GM12878 (cell line): ENCODE results near the gene EEPD1. TPM values are rescaled to one million over a fixed set of nuclear protein-coding genes. Genes with fewer than 3 reads are reported as not detected.

Experiments
- ATAC-seq: fragments of 200-7000 bp; cut with Tn5 transposase; 3 replicates; pipeline ENCODE4 v1.9.1; 2020; ENCODE audit warnings: mild to moderate bottlenecking, moderate library complexity
- BruUV-seq: library from RNA; stranded (reverse); fragments of 400-500 nt; replicated peaks from 2 replicates; lab custom pipeline; 2021; lab: Mats Ljungman, UMichigan
- CTCF ChIA-PET: fragments of 300-600 bp; sonication (Branson Sonifier 250); formaldehyde crosslinking; extraction: SDS; loops from one replicate; lab custom pipeline; 2021; ENCODE audit warnings: inconsistent platforms; lab: Yijun Ruan, JAX
- POLR2A ChIA-PET: fragments of 350-600 bp; formaldehyde crosslinking; extraction: SDS; loops from one replicate; lab custom pipeline; 2021; ENCODE audit warnings: inconsistent platforms; lab: Charles Lee
- RAD21 ChIA-PET: fragments of 300-600 bp; sonication (Branson Sonifier 250); formaldehyde crosslinking; loops from one replicate; lab custom pipeline; 2023; ENCODE audit warnings: antibody characterized with exemption; ENCODE audit not compliant: unreplicated experiment; lab: Charles Lee
- SMC1A ChIA-PET: fragments of 300-600 bp; sonication (Branson Sonifier 250); formaldehyde crosslinking; loops from one replicate; lab custom pipeline; 2023; ENCODE audit not compliant: unreplicated experiment, uncharacterized antibody; lab: Charles Lee
- DNase-seq: peaks from one replicate; pipeline ENCODE4 v3.0.0-alpha.2; 2011; ENCODE audit warnings: low read depth, low spot score
- FAIRE-seq: peaks from 3 replicates; lab custom pipeline; 2011; peaks lifted over from hg19 to GRCh38; lab: Jason Lieb, UNC
- H2AFZ ChIP-seq: 2 replicates; pipeline ENCODE4 v1.6.0; 2011; ENCODE audit warnings: low read depth, low read length, control low read depth; ENCODE audit not compliant: control insufficient read depth
- H3K27ac ChIP-seq: 2 replicates; pipeline ENCODE4 v1.5.1; 2011; ENCODE audit warnings: control low read depth; ENCODE audit not compliant: control insufficient read depth, insufficient read depth
- H3K27me3 ChIP-seq, 2 experiments: replicated peaks in 1 of 2; 2 replicates each; pipeline versions ENCODE4 v1.6.0 to v1.6.1; 2011; ENCODE audit warnings: low read length in 1 of 2; ENCODE audit not compliant: control insufficient read depth in 2 of 2, insufficient read depth in 2 of 2
- H3K36me3 ChIP-seq, 2 experiments: 2 replicates each; pipeline ENCODE4 v1.5.1; 2011; ENCODE audit warnings: low read length in 1 of 2; ENCODE audit not compliant: control insufficient read depth in 2 of 2, insufficient read depth in 2 of 2
- H3K4me1 ChIP-seq: 2 replicates; pipeline ENCODE4 v1.6.1; 2011; ENCODE audit warnings: mild to moderate bottlenecking, low read length, moderate library complexity, mixed read lengths; ENCODE audit not compliant: control insufficient read depth, insufficient read depth
- H3K4me2 ChIP-seq: 2 replicates; pipeline ENCODE4 v1.6.0; 2011; ENCODE audit warnings: control low read depth; ENCODE audit not compliant: control insufficient read depth, insufficient read depth
- H3K4me3 ChIP-seq: fragments of 200-600 bp; sonication (generic); 2 replicates; pipeline ENCODE4 v1.5.1; 2016
- H3K79me2 ChIP-seq: 2 replicates; pipeline ENCODE4 v1.6.0; 2011; ENCODE audit warnings: low read length; ENCODE audit not compliant: control insufficient read depth, insufficient read depth
- H3K9ac ChIP-seq: 2 replicates; pipeline ENCODE4 v1.8.0; 2011; ENCODE audit warnings: low read length, control low read depth, mixed read lengths; ENCODE audit not compliant: control insufficient read depth, insufficient read depth
- H3K9me3 ChIP-seq: replicated peaks from 3 replicates; pipeline ENCODE4 v1.5.1; 2011; ENCODE audit warnings: mild to moderate bottlenecking, low read length; ENCODE audit not compliant: control insufficient read depth, insufficient read depth
- H4K20me1 ChIP-seq: 2 replicates; pipeline ENCODE4 v1.6.0; 2011; ENCODE audit not compliant: control insufficient read depth, insufficient read depth
- BACH1 ChIP-seq: fragments of 450-650 bp; IDR thresholded peaks from 2 replicates; pipeline ENCODE4 v1.6.1; 2017; ENCODE audit warnings: mild to moderate bottlenecking, borderline replicate concordance
- CEBPB ChIP-seq, 2 experiments: fragments of 150-350 bp in 1 of 2; IDR thresholded peaks; 2 replicates each; pipeline ENCODE4 v1.6.1; 2012 to 2014; ENCODE audit warnings: low read depth in 2 of 2, low read length in 2 of 2, borderline replicate concordance in 1 of 2, inconsistent platforms in 1 of 2
- CUX1 ChIP-seq: IDR thresholded peaks from 2 replicates; pipeline ENCODE4 v1.6.1; 2012; ENCODE audit warnings: improper control_type of control experiment, low read depth, low read length; ENCODE audit not compliant: insufficient replicate concordance
- EED ChIP-seq: sonication (generic); IDR thresholded peaks from 2 replicates; pipeline ENCODE4 v1.6.1; 2016; ENCODE audit warnings: antibody characterized with exemption, low read depth
- KAT2A ChIP-seq: conservative IDR thresholded peaks from 2 replicates; pipeline ENCODE4 v1.6.1; 2011; ENCODE audit warnings: low read depth, low read length; ENCODE audit not compliant: control insufficient read depth
- MAX ChIP-seq: IDR thresholded peaks from 2 replicates; pipeline ENCODE4 v1.6.1; 2012; ENCODE audit warnings: low read depth, low read length, improper control_type of control experiment
- MEF2A ChIP-seq: IDR thresholded peaks from 2 replicates; pipeline ENCODE4 v1.6.1; 2011; ENCODE audit warnings: low read depth, mild to moderate bottlenecking, low read length, moderate library complexity; ENCODE audit not compliant: insufficient read depth
- MYB ChIP-seq: fragments of 150-350 bp; IDR thresholded peaks from 2 replicates; pipeline ENCODE4 v1.6.1; 2014; ENCODE audit warnings: mild to moderate bottlenecking, low read depth, low read length, borderline replicate concordance
- NR2F1 ChIP-seq: fragments of 450-650 bp; conservative IDR thresholded peaks from 2 replicates; pipeline ENCODE4 v1.6.1; 2017; ENCODE audit warnings: mild to moderate bottlenecking
- PML ChIP-seq: IDR thresholded peaks from 2 replicates; pipeline ENCODE4 v1.6.1; 2012; ENCODE audit warnings: low read length, inconsistent platforms
- RUNX3 ChIP-seq: IDR thresholded peaks from 2 replicates; pipeline ENCODE4 v1.6.1; 2012; ENCODE audit warnings: low read length, inconsistent platforms
- TAF1 ChIP-seq: IDR thresholded peaks from 2 replicates; pipeline ENCODE4 v1.6.1; 2011; ENCODE audit warnings: mild to moderate bottlenecking, low read depth, low read length, borderline replicate concordance
- TCF3 ChIP-seq: IDR thresholded peaks from 2 replicates; pipeline ENCODE4 v1.6.1; 2012; ENCODE audit warnings: low read depth, mild to moderate bottlenecking, low read length, borderline replicate concordance; ENCODE audit not compliant: insufficient read depth
- YY1 ChIP-seq: IDR thresholded peaks from 2 replicates; pipeline ENCODE4 v1.6.1; 2011; ENCODE audit warnings: low read depth, mild to moderate bottlenecking, low read length
- ZNF24 ChIP-seq: fragments of 450-650 bp; IDR thresholded peaks from 2 replicates; pipeline ENCODE4 v1.6.1; 2017; ENCODE audit warnings: antibody characterized with exemption, mild to moderate bottlenecking
- ZNF384 ChIP-seq: IDR thresholded peaks from 2 replicates; pipeline ENCODE4 v1.6.1; 2012; ENCODE audit warnings: low read depth, mild to moderate bottlenecking, low read length, improper control_type of control experiment, borderline replicate concordance
- WGBS: methylation state at CpG from one replicate; pipeline ENCODE4 v1.1.6; 2016; ENCODE audit warnings: low lambda C conversion rate; ENCODE audit not compliant: insufficient replicate concordance, insufficient coverage; ENCODE audit errors: missing lambda C conversion rate; 5-methylcytosine and 5-hydroxymethylcytosine counted together
- in situ Hi-C: fragments of 300-500 bp; cut with MboI; formaldehyde crosslinking; loops from 9 replicates; pipeline ENCODE4 v1.14.3; 2018; ENCODE audit warnings: mixed read lengths
- intact Hi-C: fragments of 100-400 bp; cut with micrococcal nuclease; formaldehyde crosslinking; loops from one replicate; pipeline ENCODE4 v1.14.2; 2022; ENCODE audit not compliant: unreplicated experiment
- polyA plus RNA-seq, 11 experiments: library from polyadenylated mRNA; depleted of rRNA in 4 of 11; unstranded in 6 of 11; stranded (reverse) in 5 of 11; fragments of >200 nt; fragmentation: Nextera tagmentation in 4 of 11; fragmentation: Illumina TruSeq in 1 of 11; extraction: Ambion mirVana in 4 of 11; extraction: Trizol in 1 of 11; gene quantifications; 1 replicate in 1 of 11; 2 replicates in 10 of 11; pipeline versions ENCODE4 v1.2.1 to v1.2.3, GENCODE V29; 2011 to 2016; ENCODE audit warnings: inconsistent platforms in 2 of 11, missing spikeins in 2 of 11, low read depth in 1 of 11
- total RNA-seq, 4 experiments: library from RNA; depleted of rRNA in 3 of 4; stranded (reverse); fragments of >200 nt in 3 of 4; fragmentation: Illumina TruSeq in 1 of 4; extraction: Trizol in 1 of 4; gene quantifications; 2 replicates each; pipeline versions ENCODE4 v1.2.1 to v1.2.3, GENCODE V29; 2013 to 2021
- TF ChIP-seq, protein P1 (sequence below), 3 experiments: IDR thresholded peaks in 2 of 3; conservative IDR thresholded peaks in 1 of 3; 2 replicates each; pipeline ENCODE4 v1.5.1; 2011; ENCODE audit warnings: low read depth in 3 of 3, low read length in 3 of 3, mild to moderate bottlenecking in 3 of 3, control low read depth in 2 of 3, moderate library complexity in 2 of 3, inconsistent platforms in 1 of 3, mixed read lengths in 1 of 3; ENCODE audit not compliant: control insufficient read depth in 2 of 3, insufficient read depth in 1 of 3; ENCODE audit errors: extremely low read depth in 1 of 3
- TF ChIP-seq, protein P2 (sequence below): IDR thresholded peaks from 2 replicates; pipeline ENCODE4 v1.6.1; 2011; ENCODE audit warnings: borderline replicate concordance, low read depth, mild to moderate bottlenecking, moderate library complexity, mixed read lengths, low read length; ENCODE audit not compliant: insufficient read depth; ENCODE audit errors: extremely low read length

EEPD1 gene
- total and polyA plus RNA-seq, 10 of the 15 experiments (the other 5 are each of a cell fraction or from before 2014, with no cell fraction given), result 0.24 to 2.8 (median 0.86) TPM; not detected in 1

DNA sequence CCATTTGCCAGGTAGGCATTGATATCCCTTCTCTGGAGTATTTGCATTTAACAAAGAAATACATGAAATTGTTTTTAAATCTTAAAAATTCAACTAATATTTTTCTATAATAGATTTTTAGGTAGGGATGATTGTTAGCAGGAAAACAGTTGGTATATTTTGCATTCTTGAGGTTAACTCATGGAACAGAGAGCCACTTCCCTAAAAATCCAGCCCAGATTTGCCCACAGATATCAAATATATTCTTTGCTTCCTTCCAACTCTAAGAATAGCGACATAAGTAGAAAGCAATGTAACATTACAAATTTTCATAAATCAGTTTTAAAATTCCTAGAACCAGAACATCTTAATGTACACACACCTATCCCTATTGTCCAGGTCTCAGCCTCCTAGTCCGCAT, 191.6 kb downstream of the EEPD1 start:
- POLR2A ChIA-PET, result no interaction called here
- in situ Hi-C loops, result no loop called here
- intact Hi-C loops, result no loop called here
- ATAC-seq (no peak), FAIRE-seq (no peak), DNase-seq (no peak)
- CTCF ChIA-PET, result no interaction called here
- no peaks in the 10 kb centered on the region for H4K20me1 ChIP-seq
- no peak overlapping the region for H2AFZ ChIP-seq
- no peak for TF ChIP-seq PML
- no peak for TF ChIP-seq TAF1
- TF ChIP-seq EED, result no peak
- TF ChIP-seq RUNX3, result no peak
- TF ChIP-seq ZNF384, result no peak
- no peak for TF ChIP-seq MEF2A
- TF ChIP-seq KAT2A, result no peak
- no peak for TF ChIP-seq YY1
- no peak for TF ChIP-seq TCF3
- TF ChIP-seq BACH1, result no peak
- TF ChIP-seq NR2F1, result no peak
- TF ChIP-seq, protein P1, sequence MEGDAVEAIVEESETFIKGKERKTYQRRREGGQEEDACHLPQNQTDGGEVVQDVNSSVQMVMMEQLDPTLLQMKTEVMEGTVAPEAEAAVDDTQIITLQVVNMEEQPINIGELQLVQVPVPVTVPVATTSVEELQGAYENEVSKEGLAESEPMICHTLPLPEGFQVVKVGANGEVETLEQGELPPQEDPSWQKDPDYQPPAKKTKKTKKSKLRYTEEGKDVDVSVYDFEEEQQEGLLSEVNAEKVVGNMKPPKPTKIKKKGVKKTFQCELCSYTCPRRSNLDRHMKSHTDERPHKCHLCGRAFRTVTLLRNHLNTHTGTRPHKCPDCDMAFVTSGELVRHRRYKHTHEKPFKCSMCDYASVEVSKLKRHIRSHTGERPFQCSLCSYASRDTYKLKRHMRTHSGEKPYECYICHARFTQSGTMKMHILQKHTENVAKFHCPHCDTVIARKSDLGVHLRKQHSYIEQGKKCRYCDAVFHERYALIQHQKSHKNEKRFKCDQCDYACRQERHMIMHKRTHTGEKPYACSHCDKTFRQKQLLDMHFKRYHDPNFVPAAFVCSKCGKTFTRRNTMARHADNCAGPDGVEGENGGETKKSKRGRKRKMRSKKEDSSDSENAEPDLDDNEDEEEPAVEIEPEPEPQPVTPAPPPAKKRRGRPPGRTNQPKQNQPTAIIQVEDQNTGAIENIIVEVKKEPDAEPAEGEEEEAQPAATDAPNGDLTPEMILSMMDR (IDR thresholded peaks at IDR 0.05 in 2 of 3, conservative IDR thresholded peaks at IDR 0.05 in 1 of 3; ENCODE audit: control insufficient read depth in 2 of 3, extremely low read depth in 1 of 3, insufficient read depth in 1 of 3, low read depth in 3 of 3, low read length in 3 of 3), result no peak
- TF ChIP-seq MAX, result no peak
- TF ChIP-seq CUX1, result no peak
- TF ChIP-seq CEBPB (IDR thresholded peaks at IDR 0.05; ENCODE audit: borderline replicate concordance in 1 of 2, low read depth in 2 of 2, low read length in 2 of 2), result no peak
- TF ChIP-seq, protein P2, sequence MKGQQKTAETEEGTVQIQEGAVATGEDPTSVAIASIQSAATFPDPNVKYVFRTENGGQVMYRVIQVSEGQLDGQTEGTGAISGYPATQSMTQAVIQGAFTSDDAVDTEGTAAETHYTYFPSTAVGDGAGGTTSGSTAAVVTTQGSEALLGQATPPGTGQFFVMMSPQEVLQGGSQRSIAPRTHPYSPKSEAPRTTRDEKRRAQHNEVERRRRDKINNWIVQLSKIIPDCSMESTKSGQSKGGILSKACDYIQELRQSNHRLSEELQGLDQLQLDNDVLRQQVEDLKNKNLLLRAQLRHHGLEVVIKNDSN, result no peak
- no peak for TF ChIP-seq ZNF24
- no peak for TF ChIP-seq MYB
- no peak overlapping the region for H3K27ac ChIP-seq
- H3K4me2 ChIP-seq, result no peak overlapping the region
- H3K79me2 ChIP-seq, result no peaks in the 10 kb centered on the region
- no peak overlapping the region for H3K9ac ChIP-seq
- H3K9me3 ChIP-seq, result no peaks in the 10 kb centered on the region
- no peaks in the 10 kb centered on the region for H3K4me1 ChIP-seq
- SMC1A ChIA-PET, result no interaction called here
- H3K27me3 ChIP-seq, result no peaks in the 10 kb centered on the region; a peak in 1 of 4 replicates
- no TSS peak for BruUV-seq
- 18% methylated on average over 2 of the region's 2 CpGs for WGBS
- no peak overlapping the region for H3K4me3 ChIP-seq
- RAD21 ChIA-PET, result no interaction called here
- H3K36me3 ChIP-seq, result no peaks in the 10 kb centered on the region
